Measurements from ENCODE around the gene DAB1.

DAB1 gene

DNA sequence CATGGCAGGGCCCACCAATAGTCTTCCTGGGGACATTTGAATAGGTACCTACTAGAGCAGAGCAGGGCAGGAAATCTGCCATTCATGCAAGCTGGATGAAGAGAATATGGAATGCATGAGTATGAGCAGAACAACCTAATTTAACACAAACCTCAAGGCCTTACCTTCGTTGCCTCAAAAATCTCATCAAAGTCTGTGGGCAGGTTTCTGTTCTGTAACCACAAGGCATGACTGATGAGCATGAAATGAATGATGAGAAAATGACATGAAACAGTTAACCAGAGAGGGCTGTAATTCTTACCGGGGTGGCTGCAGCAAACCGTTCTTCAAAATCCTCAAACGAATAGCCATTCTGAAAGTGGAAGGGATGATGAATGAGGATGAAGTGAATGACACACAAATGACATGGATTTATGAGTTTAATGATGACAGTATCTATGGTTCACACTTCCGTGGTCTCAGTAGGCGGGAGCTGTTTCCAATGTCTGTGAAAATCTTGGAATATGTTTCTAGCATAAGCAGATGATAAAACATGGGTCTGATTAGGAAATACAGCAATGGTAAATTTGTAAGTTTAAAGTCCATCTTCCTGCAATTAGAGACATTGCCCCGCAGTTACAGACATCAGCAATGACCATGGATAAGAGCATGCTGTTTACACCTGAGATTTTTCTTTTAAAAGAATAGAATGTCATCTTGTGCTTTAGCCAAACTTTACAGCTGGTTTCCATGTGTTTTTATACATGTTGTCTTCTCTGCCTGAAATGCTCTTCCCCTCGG, 390.4 kb downstream of the DAB1 start:
- peak; percentile 49 for ATAC-seq
- Mint-ChIP-seq H3K9me3 (peaks cover 3% of the 10 kb centered on the region), H3K4me1 (no peaks in the 10 kb centered on the region), H3K27ac (no peak overlapping the region), H3K27me3 (peaks cover 9% of the 10 kb centered on the region), H3K4me3 (no peak overlapping the region), H3K36me3 (ENCODE audit: low read depth) (no peaks in the 10 kb centered on the region)
- DNase-seq, result no peak

DNA sequence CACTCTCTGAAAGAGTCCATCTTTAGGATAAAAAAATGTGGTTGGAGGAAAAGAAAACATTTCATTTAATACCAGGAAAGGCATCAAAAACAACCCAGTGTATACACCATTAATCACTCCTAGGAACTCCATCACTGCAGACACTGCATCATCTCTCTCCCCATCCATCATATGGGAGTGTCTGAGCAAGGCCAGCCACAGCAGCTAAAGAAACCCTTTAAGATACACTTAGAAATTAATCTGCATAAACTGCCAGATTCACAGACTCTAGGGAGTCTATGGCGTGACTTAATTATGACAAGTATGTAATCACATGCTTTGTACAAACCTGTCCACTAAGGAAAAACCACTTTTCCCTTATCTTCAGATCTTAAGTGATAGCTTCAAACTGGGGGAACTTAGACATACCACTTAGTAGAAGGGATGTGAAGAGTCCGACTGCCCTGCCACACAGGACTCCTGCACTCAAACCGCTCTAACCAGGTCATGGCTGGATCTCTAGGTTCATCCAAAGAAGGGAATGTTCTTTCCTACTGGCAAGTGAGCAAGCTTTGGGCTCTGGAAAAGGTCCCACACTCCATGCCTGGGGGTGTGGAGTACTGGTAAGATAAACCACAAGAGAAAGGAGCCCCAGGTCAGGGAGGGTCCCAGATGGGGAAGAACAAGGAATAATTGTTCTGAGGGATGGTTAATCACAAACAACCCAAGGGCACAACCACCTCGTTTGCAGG, 397.1 kb downstream of the DAB1 start:
- DNase-seq (no peak), ATAC-seq (no peak)
- no peak overlapping the region for H3K4me3 Mint-ChIP-seq
- no peaks in the 10 kb centered on the region for H3K9me3 Mint-ChIP-seq
- no peaks in the 10 kb centered on the region for H3K27me3 Mint-ChIP-seq
- H3K4me1 Mint-ChIP-seq, result no peaks in the 10 kb centered on the region
- H3K36me3 Mint-ChIP-seq (ENCODE audit: low read depth), result no peaks in the 10 kb centered on the region
- no peak overlapping the region for H3K27ac Mint-ChIP-seq

DNA sequence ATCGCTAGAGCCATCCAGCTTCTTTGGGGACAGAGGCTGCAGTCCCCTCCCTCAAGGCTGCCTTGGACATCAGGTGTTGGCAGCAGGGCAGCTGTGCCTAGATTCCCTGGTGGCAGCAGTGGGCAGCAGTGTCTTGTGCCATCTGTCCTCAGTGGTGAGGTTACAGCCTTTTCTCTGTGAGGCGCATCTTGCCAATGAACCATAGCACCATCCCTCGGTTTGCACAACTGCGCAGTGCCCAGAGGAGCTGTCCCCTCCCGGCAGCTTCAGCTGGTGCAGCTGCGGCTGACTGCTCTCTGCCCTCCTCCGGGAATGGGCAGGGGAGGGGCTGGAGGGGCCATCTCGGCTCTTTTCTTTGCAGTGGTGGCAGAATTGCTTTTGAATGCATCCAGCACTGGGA, 399.0 kb downstream of the DAB1 start:
- Mint-ChIP-seq H3K36me3 (ENCODE audit: low read depth) (no peaks in the 10 kb centered on the region), H3K27me3 (no peaks in the 10 kb centered on the region), H3K4me1 (no peaks in the 10 kb centered on the region), H3K4me3 (no peak overlapping the region), H3K27ac (no peak overlapping the region), H3K9me3 (peaks cover 4% of the 10 kb centered on the region)
- DNase-seq (no peak), ATAC-seq (no peak)

DNA sequence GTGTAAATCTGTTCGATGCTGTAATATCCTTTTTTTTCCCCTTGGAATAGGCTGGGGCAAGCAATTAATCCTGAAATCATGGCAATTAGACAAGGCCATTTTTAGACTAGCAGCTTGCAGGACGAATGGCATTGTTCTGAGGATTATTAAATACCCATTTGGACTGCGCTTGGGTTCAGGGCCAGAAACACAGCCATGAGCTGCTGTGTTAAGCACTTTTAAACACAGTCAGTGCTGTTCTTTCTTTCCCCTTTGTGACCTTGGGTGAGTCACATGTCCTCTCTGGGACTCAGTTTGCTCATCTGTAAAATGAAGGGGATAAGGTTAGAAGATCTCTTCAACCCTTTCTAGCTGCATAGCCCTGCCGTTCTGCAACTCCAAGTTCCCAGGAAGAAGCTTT, 399.4 kb downstream of the DAB1 start:
- Mint-ChIP-seq H3K4me3 (no peak overlapping the region), H3K27ac (no peak overlapping the region), H3K27me3 (no peaks in the 10 kb centered on the region), H3K36me3 (ENCODE audit: low read depth) (no peaks in the 10 kb centered on the region), H3K4me1 (no peaks in the 10 kb centered on the region), H3K9me3 (peaks cover 4% of the 10 kb centered on the region)
- DNase-seq, result no peak
- no peak for ATAC-seq

DNA sequence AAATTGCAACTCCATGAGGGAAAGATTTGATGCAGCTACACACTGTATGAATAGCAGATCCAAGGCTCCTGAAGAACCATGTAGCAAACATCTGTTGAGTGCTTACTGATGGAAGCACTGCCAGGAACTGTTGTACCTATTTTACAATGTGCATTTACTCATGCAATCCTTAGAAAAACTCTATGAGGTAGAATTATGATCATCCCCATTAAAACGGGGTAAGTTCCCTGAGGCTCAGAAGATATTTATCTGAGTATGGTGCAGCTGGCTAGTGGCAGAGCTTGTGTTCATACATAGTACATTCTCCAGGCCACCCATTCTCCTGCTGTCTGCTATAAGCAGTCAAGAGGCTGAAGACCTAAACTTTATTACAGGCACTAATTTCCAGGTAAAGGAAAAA, 403.6 kb downstream of the DAB1 start:
- Mint-ChIP-seq H3K9me3 (peaks cover 4% of the 10 kb centered on the region), H3K4me1 (no peaks in the 10 kb centered on the region), H3K4me3 (no peak overlapping the region), H3K36me3 (ENCODE audit: low read depth) (no peaks in the 10 kb centered on the region), H3K27me3 (no peaks in the 10 kb centered on the region), H3K27ac (no peak overlapping the region)
- DNase-seq, result no peak
- ATAC-seq, result no peak

DNA sequence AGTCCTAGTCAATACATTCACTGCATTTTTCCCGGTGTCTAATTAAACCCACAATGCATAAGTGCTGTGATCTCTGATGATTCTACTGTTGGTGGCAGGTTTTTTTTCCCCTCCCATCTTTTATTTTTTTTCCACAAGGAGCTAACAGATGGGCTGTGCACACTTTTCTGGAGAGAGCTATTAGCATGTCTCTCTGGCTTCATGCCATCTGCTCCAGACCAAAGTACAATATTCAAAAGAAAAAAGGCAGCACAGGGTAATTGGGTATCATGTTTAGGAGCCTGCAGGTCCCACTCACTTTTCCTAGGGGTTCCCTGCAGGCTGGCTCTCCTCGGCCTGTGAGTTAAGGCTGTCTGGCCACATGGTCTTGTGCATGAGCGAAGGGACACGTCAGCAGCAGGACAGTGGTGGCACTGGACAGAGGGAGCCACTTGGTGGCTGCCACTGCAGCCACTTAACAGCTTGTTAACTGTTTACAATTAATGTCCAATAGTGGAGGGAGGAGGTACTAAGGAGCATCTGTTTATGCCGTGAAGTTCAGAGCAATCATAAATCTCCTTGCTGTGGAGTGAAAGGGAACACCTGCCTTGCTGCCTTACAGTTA, 404.5 kb downstream of the DAB1 start:
- Mint-ChIP-seq H3K36me3 (ENCODE audit: low read depth) (no peaks in the 10 kb centered on the region), H3K4me1 (no peaks in the 10 kb centered on the region), H3K9me3 (peaks cover 4% of the 10 kb centered on the region), H3K4me3 (no peak overlapping the region), H3K27me3 (no peaks in the 10 kb centered on the region), H3K27ac (no peak overlapping the region)
- DNase-seq (no peak), ATAC-seq (no peak)

DNA sequence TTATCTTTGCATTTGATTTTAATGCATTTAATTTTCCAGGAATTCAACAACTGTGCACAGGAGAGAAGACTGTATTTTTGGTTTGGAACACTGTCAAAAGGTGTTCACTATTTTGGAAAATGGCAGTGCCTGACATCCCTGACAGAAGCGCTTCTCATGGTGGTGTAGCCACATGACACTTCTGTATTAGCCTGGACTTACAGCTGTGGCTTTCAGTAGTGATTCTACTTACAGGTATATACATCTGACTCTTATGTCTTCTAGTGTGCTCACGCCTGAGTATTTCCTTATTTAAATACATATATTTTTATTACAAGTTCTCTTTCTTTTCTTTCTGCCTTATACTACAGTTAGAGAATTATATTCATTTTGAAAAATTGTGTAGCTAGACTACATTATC, 405.7 kb downstream of the DAB1 start:
- Mint-ChIP-seq H3K4me1 (no peaks in the 10 kb centered on the region), H3K9me3 (peaks cover 4% of the 10 kb centered on the region), H3K4me3 (no peak overlapping the region), H3K27ac (no peak overlapping the region), H3K27me3 (no peaks in the 10 kb centered on the region), H3K36me3 (ENCODE audit: low read depth) (no peaks in the 10 kb centered on the region)
- no peak for ATAC-seq
- DNase-seq, result no peak

DNA sequence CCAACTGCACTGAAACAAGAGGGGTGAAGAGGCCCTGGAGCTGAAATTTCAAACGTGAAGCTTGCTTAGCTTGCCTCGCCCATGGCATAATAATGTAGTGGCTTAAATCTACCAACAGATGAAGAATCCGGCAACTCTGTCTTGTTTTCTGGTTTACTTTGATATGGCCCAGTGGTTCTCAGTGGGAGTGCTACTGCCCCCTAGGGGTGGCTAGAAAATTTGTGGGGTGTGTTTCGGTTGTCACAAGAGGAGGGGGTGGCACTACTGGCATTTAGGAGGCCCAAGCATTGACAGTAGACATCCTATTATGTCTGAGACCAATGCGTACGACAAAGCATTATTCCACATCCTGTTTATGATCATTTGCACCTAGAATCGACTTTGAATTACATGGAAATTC, 406.1 kb downstream of the DAB1 start:
- Mint-ChIP-seq H3K9me3 (peaks cover 4% of the 10 kb centered on the region), H3K27ac (no peak overlapping the region), H3K4me1 (no peaks in the 10 kb centered on the region), H3K4me3 (no peak overlapping the region), H3K36me3 (ENCODE audit: low read depth) (no peaks in the 10 kb centered on the region), H3K27me3 (no peaks in the 10 kb centered on the region)
- no peak for ATAC-seq
- no peak for DNase-seq

DNA sequence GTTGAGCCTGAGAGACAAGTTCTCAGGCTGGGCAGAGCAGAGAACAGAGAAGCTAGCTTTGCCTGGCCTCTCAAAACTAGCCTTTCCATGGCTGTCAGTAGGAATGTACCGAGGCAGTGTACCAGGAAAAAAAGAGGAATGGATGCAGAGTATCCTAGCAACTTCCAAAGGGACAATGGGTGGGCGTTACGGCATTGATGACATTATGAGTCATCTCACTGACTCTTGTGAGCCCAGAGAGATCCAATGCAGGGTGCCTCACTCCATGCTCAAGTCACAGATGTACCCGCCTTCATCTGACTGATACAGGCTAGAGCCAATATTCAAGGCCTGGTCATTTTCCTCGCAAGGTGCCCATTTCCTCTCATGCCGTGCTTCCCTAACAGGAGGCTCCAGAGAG, 406.7 kb downstream of the DAB1 start:
- Mint-ChIP-seq H3K27ac (no peak overlapping the region), H3K4me1 (no peaks in the 10 kb centered on the region), H3K36me3 (ENCODE audit: low read depth) (no peaks in the 10 kb centered on the region), H3K27me3 (no peaks in the 10 kb centered on the region), H3K9me3 (peaks cover 4% of the 10 kb centered on the region), H3K4me3 (no peak overlapping the region)
- no peak for ATAC-seq
- no peak for DNase-seq

DNA sequence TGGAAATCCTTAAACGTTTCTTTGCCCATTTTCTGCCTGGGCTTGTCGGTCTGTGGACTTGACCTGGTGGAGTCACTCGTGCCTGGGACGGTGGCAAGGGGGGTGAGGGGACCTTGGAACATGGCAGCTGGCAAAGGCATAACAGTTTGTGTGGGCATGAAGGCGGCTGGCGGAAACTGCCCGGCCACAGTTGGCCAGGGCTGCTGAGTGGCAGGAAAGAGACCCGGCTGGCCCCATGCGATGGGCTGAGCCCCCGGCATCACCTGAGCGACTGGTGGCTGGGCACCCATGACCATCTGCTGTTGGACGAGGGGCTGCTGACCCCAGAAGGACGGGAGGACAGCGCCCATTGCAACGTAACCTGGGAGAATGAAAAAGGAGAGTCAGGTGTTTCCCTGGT, 408.8 kb downstream of the DAB1 start:
- H3K36me3 Mint-ChIP-seq (ENCODE audit: low read depth), result no peaks in the 10 kb centered on the region
- no peaks in the 10 kb centered on the region for H3K9me3 Mint-ChIP-seq
- no peak overlapping the region for H3K27ac Mint-ChIP-seq
- H3K27me3 Mint-ChIP-seq, result no peaks in the 10 kb centered on the region
- H3K4me1 Mint-ChIP-seq, result no peaks in the 10 kb centered on the region
- H3K4me3 Mint-ChIP-seq, result no peak overlapping the region
- DNase-seq, result no peak
- no peak for ATAC-seq

DNA sequence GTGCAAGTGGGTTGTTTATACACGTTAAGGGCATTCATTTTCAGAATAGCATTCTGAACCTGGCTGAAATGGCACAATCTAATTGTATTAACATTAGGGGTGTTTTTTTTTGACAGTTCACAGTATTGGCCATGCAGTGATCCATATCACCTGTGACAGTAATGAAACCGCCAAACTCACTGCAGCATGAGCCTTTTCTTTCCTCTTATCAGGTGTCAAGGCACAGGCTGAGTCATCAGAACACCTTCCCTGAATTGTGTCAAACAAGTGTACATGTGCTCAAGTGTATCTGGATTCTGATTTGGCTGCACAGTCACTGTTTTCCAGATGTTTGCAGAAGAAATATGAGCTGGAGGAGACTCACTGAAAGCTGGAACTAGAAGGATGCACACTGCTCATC, 410.3 kb downstream of the DAB1 start:
- no peak for ATAC-seq

DNA sequence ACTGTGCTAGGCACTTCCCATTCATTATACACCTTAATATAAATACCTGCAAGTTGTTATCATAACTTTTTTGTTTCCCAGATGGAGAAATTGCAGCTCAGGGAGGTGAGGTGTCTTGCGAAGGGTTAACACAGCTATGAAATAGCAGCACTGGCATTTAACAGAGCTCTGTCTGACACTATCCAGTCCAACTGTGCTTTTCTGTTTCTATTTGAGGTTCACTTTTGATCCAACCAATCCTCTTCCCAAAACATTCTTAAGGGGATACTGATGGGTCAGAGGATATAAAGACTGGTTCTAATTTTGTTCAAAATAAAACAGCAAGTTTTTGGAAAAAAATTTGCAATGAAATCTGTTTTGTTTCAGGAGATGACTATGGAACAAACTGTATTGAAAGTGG, 411.5 kb downstream of the DAB1 start:
- Mint-ChIP-seq H3K27ac (no peak overlapping the region), H3K4me1 (no peaks in the 10 kb centered on the region), H3K9me3 (no peaks in the 10 kb centered on the region), H3K27me3 (no peaks in the 10 kb centered on the region), H3K4me3 (no peak overlapping the region), H3K36me3 (ENCODE audit: low read depth) (no peaks in the 10 kb centered on the region)
- DNase-seq, result no peak
- ATAC-seq, result no peak

More for the DNA sequence above, 410.3 kb downstream of the DAB1 start:
- Mint-ChIP-seq H3K9me3 (no peaks in the 10 kb centered on the region), H3K36me3 (ENCODE audit: low read depth) (no peaks in the 10 kb centered on the region), H3K27me3 (no peaks in the 10 kb centered on the region), H3K4me1 (no peaks in the 10 kb centered on the region), H3K4me3 (no peak overlapping the region), H3K27ac (no peak overlapping the region)
- no peak for DNase-seq

DNA sequence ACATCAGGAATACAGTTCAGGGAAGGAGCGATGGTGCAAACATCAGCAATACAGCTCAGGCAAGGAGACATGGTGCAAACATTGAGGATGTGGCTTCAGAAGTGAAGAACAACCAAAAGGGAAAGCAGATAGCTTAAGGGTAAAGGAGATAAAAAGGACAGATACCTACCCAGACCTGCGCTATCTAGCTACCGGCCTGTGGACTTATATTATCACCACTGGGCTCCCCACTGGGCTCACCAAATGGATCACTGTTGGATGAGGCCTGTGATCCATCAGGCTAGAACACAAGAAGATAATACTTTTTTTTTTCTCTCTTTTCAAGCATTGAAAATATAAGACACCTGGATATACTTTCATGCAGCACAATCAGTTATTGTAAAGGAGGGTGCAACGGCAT, 413.3 kb downstream of the DAB1 start:
- no peaks in the 10 kb centered on the region for H3K27me3 Mint-ChIP-seq
- ATAC-seq, result no peak
- H3K4me3 Mint-ChIP-seq, result no peak overlapping the region

DNA sequence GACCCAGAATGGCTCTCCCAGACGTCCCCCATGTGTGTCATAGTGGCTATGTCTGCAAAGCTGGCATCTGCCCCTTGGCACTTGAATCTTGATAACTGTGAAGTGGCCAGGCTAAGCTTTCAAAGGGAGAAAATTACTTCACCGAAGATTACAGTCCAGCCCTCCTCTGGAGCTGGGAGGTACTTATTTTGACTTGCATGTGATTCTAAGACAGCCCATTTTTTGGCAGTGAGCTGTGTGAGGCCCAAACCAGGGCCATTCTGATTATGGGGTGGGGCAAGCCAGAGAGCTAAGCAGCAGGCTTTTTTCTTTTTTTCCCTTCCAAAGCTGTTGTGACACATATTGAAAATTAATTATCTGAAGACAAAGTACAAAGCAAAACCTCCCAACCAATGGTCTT, 415.9 kb downstream of the DAB1 start:
- Mint-ChIP-seq H3K36me3 (ENCODE audit: low read depth) (no peaks in the 10 kb centered on the region), H3K27me3 (no peaks in the 10 kb centered on the region), H3K4me1 (no peaks in the 10 kb centered on the region), H3K4me3 (no peak overlapping the region), H3K27ac (no peak overlapping the region), H3K9me3 (no peaks in the 10 kb centered on the region)
- ATAC-seq (no peak), DNase-seq (no peak)

More for the DNA sequence above, 413.3 kb downstream of the DAB1 start:
- no peak for DNase-seq
- Mint-ChIP-seq H3K27ac (no peak overlapping the region), H3K9me3 (no peaks in the 10 kb centered on the region), H3K4me1 (no peaks in the 10 kb centered on the region), H3K36me3 (ENCODE audit: low read depth) (no peaks in the 10 kb centered on the region)

DNA sequence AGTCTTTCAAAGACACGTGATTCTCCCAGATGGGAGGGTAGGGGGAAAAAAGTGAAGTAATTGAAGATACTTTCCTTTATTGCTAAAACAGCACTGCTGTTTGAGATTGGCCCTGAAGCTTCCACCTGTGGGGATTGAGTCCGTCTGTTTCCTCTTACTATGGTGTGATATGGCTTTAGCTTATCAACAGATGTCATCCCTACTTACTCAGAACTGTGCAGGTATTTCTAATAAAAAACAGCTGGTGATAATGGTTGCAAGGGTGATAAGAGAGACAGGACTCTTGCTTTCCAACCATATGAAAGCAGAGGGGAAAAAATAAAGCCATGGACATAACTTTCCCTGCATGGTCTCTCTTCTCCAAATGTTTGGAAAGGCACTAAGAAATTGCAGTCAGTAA, 416.4 kb downstream of the DAB1 start:
- no peak for ATAC-seq
- H3K27me3 Mint-ChIP-seq, result no peaks in the 10 kb centered on the region
- DNase-seq, result no peak
- H3K36me3 Mint-ChIP-seq (ENCODE audit: low read depth), result no peaks in the 10 kb centered on the region
- no peak overlapping the region for H3K4me3 Mint-ChIP-seq
- H3K4me1 Mint-ChIP-seq, result no peaks in the 10 kb centered on the region
- no peaks in the 10 kb centered on the region for H3K9me3 Mint-ChIP-seq
- H3K27ac Mint-ChIP-seq, result no peak overlapping the region
